Activated naive CD4-positive, alpha-beta T cell treated with anti-CD3 and anti-CD28 coated beads for 36 hours (primary cell): ENCODE data around the gene STAM. TPM values are rescaled to one million over a fixed set of nuclear protein-coding genes. Genes with fewer than 3 reads are reported as not detected.
"Not testable (repeated sequence)": the region's sequence is repeated elsewhere in the genome, so short reads cannot be mapped to it uniquely, and the experiment has no call there.

Experiments
- CTCF ChIA-PET: fragments of 350-600 bp; sonication (Branson Sonifier 250); formaldehyde crosslinking; loops from one replicate; lab custom pipeline; 2021; ENCODE audit warnings: antibody characterized with exemption; lab: Charles Lee
- DNase-seq: peaks from one replicate; pipeline ENCODE4 v3.0.0-alpha.2; 2020
- H3K27ac Mint-ChIP-seq: one replicate; pipeline ENCODE4 v1.8.0; 2021; ENCODE audit warnings: mild to moderate bottlenecking, mixed read lengths
- H3K27me3 Mint-ChIP-seq: one replicate; pipeline ENCODE4 v1.8.0; 2021; ENCODE audit warnings: low read depth, mixed read lengths
- H3K36me3 Mint-ChIP-seq: one replicate; pipeline ENCODE4 v1.8.0; 2021; ENCODE audit warnings: low read depth, mixed read lengths
- H3K4me1 Mint-ChIP-seq: one replicate; pipeline ENCODE4 v1.8.0; 2021; ENCODE audit warnings: low read depth, mixed read lengths
- H3K4me3 Mint-ChIP-seq: one replicate; pipeline ENCODE4 v1.8.0; 2021; ENCODE audit warnings: mild to moderate bottlenecking, moderate library complexity, mixed read lengths
- H3K9me3 Mint-ChIP-seq: one replicate; pipeline ENCODE4 v1.8.0; 2021; ENCODE audit warnings: mixed read lengths
- intact Hi-C: fragments of 100-400 bp; cut with micrococcal nuclease; formaldehyde crosslinking; loops from one replicate; pipeline ENCODE4 v1.15.1; 2023
- total RNA-seq, 2 experiments: library from RNA; stranded (reverse); gene quantifications; one replicate each; pipeline ENCODE4 v1.2.3, GENCODE V29; 2021

STAM gene
- total RNA-seq, 2 experiments from 2014 or later = 16.3 to 16.6 TPM

GRCh38 chr10:17712717-17713471 is 68.9 kb downstream of the STAM start:
- Mint-ChIP-seq H3K27me3 (no peaks in the 10 kb centered on the region), H3K4me3 (no peak overlapping the region), H3K9me3 (no peaks in the 10 kb centered on the region), H3K27ac (no peak overlapping the region), H3K36me3 (peaks cover 40% of the 10 kb centered on the region), H3K4me1 (no peaks in the 10 kb centered on the region)
- CTCF ChIA-PET = interaction anchor here (0.6 kb wide), 1 partner anchor 29 kb away, joined by 3 read pairs; no protein-coding TSS in a partner anchor
- intact Hi-C loops = no loop called here
- DNase-seq = no peak

- Mint-ChIP-seq H3K27ac (no peak overlapping the region), H3K36me3 (peaks cover 44% of the 10 kb centered on the region), H3K27me3 (no peaks in the 10 kb centered on the region), H3K4me1 (no peaks in the 10 kb centered on the region), H3K4me3 (no peak overlapping the region), H3K9me3 (no peaks in the 10 kb centered on the region)
- CTCF ChIA-PET = interaction anchor here (0.6 kb wide), 1 partner anchor 30 kb away, joined by 3 read pairs; no protein-coding TSS in a partner anchor
- intact Hi-C loops = no loop called here
- DNase-seq = no peak
These were observed 69.8 kb downstream of the STAM start for GRCh38 chr10:17713758-17714157.

- Mint-ChIP-seq H3K4me1 (no peaks in the 10 kb centered on the region), H3K27me3 (no peaks in the 10 kb centered on the region), H3K27ac (no peak overlapping the region), H3K36me3 (peaks cover 48% of the 10 kb centered on the region), H3K9me3 (peaks cover 2% of the 10 kb centered on the region), H3K4me3 (no peak overlapping the region)
- DNase-seq = no peak
- CTCF ChIA-PET = no interaction called here
- intact Hi-C loops = no loop called here
These were observed 72.2 kb downstream of the STAM start for GRCh38 chr10:17716161-17716560.

GRCh38 chr10:17722317-17723014 is 78.5 kb downstream of the STAM start:
- H3K36me3 Mint-ChIP-seq = peaks cover 33% of the 10 kb centered on the region
- CTCF ChIA-PET, H3K9me3 Mint-ChIP-seq, H3K27me3 Mint-ChIP-seq, H3K4me1 Mint-ChIP-seq, intact Hi-C loops, DNase-seq, H3K4me3 Mint-ChIP-seq, H3K27ac Mint-ChIP-seq: not testable (repeated sequence)

GRCh38 chr10:17725703-17726102 is 81.8 kb downstream of the STAM start:
- Mint-ChIP-seq H3K36me3 (peaks cover 17% of the 10 kb centered on the region), H3K9me3 (peaks cover 2% of the 10 kb centered on the region), H3K27ac (no peak overlapping the region), H3K27me3 (no peaks in the 10 kb centered on the region), H3K4me3 (no peak overlapping the region), H3K4me1 (no peaks in the 10 kb centered on the region)
- no peak for DNase-seq
- CTCF ChIA-PET = no interaction called here
- intact Hi-C loops = no loop called here

GRCh38 chr10:17729630-17730029 is 85.7 kb downstream of the STAM start:
- Mint-ChIP-seq H3K4me3 (no peak overlapping the region), H3K27ac (no peak overlapping the region), H3K27me3 (no peaks in the 10 kb centered on the region), H3K9me3 (no peaks in the 10 kb centered on the region), H3K36me3 (no peaks in the 10 kb centered on the region), H3K4me1 (no peaks in the 10 kb centered on the region)
- intact Hi-C loops = no loop called here
- DNase-seq = no peak
- CTCF ChIA-PET = no interaction called here

- Mint-ChIP-seq H3K4me1 (no peaks in the 10 kb centered on the region), H3K36me3 (no peaks in the 10 kb centered on the region), H3K9me3 (no peaks in the 10 kb centered on the region), H3K4me3 (no peak overlapping the region), H3K27ac (no peak overlapping the region), H3K27me3 (no peaks in the 10 kb centered on the region)
- DNase-seq = no peak
- intact Hi-C loops = no loop called here
- CTCF ChIA-PET = no interaction called here
These were observed 86.7 kb downstream of the STAM start for GRCh38 chr10:17730667-17731066.

GRCh38 chr10:17731331-17732020 is 87.5 kb downstream of the STAM start:
- intact Hi-C loops = no loop called here
- H3K4me3 Mint-ChIP-seq = no peak overlapping the region
- H3K9me3 Mint-ChIP-seq = no peaks in the 10 kb centered on the region
- no peak for DNase-seq
- no peaks in the 10 kb centered on the region for H3K27me3 Mint-ChIP-seq
- no peaks in the 10 kb centered on the region for H3K4me1 Mint-ChIP-seq
- H3K36me3 Mint-ChIP-seq = no peaks in the 10 kb centered on the region
- H3K27ac Mint-ChIP-seq = no peak overlapping the region
- CTCF ChIA-PET = no interaction called here

- Mint-ChIP-seq H3K27ac (no peak overlapping the region), H3K4me3 (no peak overlapping the region), H3K36me3 (no peaks in the 10 kb centered on the region), H3K9me3 (no peaks in the 10 kb centered on the region), H3K4me1 (peaks cover 2% of the 10 kb centered on the region), H3K27me3 (no peaks in the 10 kb centered on the region)
- CTCF ChIA-PET = no interaction called here
- intact Hi-C loops = no loop called here
- no peak for DNase-seq
These were observed 89.7 kb downstream of the STAM start for GRCh38 chr10:17733620-17734019.

GRCh38 chr10:17734432-17735080 is 90.6 kb downstream of the STAM start:
- Mint-ChIP-seq H3K4me3 (no peak overlapping the region), H3K4me1 (peaks cover 2% of the 10 kb centered on the region), H3K36me3 (no peaks in the 10 kb centered on the region), H3K27ac (no peak overlapping the region), H3K9me3 (no peaks in the 10 kb centered on the region), H3K27me3 (no peaks in the 10 kb centered on the region)
- CTCF ChIA-PET = interaction anchor here (0.5 to 2.4 kb wide), 2 partner anchors 10 to 57 kb away, joined by 3 to 6 read pairs; no protein-coding TSS in a partner anchor
- DNase-seq = no peak
- intact Hi-C loops = loop anchor here (5.0 kb wide), 1 partner anchor 483 kb away; no protein-coding TSS in a partner anchor

- CTCF ChIA-PET = interaction anchor here (0.5 to 2.4 kb wide), 5 partner anchors 9 to 475 kb away, joined by 3 to 6 read pairs (median 4); no protein-coding TSS in a partner anchor
- no peak overlapping the region for H3K27ac Mint-ChIP-seq
- intact Hi-C loops = loop anchor here (5.0 kb wide), 1 partner anchor 482 kb away; no protein-coding TSS in a partner anchor
- no peak for DNase-seq
- H3K27me3 Mint-ChIP-seq = no peaks in the 10 kb centered on the region
- H3K4me1 Mint-ChIP-seq = peaks cover 2% of the 10 kb centered on the region
- no peak overlapping the region for H3K4me3 Mint-ChIP-seq
- no peaks in the 10 kb centered on the region for H3K36me3 Mint-ChIP-seq
- no peaks in the 10 kb centered on the region for H3K9me3 Mint-ChIP-seq
These were observed 91.4 kb downstream of the STAM start for GRCh38 chr10:17735166-17735941.
